ENCODE results near the gene GPANK1.

DNA sequence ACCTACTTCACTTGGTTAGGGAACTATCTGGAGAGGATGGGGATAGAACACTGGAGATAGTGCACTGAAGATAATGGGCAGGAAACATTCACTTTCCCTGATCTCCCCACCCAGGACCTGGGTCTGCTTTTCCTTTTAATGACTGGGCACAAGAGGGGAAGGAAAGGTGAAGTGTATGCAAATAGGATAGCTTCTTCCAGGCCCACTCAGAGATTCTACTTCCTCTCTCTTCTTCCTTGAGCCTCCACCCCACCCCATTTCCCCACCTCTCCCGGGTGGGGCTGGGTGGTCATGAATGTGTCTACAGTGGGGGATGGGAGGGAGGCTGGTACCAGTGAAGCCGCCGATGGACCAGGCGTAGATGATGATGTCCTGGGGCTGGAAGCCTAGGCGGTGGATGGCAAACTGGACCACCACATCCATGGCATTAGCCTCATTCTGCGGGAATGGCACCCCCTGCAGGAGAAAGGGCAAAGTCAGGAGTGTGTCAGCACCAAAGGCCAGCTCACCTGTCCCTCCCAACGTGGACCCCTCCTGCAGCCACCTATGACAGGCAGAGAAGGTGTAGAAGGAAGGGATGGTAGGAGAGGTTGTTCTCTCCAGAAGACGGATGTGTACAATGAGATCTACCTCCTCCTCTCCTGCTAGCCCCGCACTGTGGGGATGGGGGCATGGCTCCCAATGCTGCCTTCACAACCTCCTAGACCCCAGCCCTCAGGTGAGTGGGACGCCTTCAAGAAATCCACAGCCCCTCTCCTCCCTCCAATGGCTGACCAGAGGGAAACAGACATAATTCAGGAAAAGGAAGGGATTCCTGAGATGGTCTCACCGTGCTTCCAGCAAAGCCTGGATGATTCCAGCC is 24.7 kb upstream of the GPANK1 start:
- no peak for TF ChIP-seq YY2 (tag by site-specific recombination; IDR thresholded peaks at IDR 0.05)
- no peak for TF ChIP-seq REST (tag by site-specific recombination; IDR thresholded peaks at IDR 0.05)
- TF ChIP-seq ZNF416 (tag by site-specific recombination; IDR thresholded peaks at IDR 0.05), result no peak

All from HEK293 (cell line).